Skeletal muscle cell (primary cell): ENCODE results near the gene ITGAX.
A peak's percentile ranks its signal among the peaks of the same experiment; 100 is the strongest.

Experiments used
- DNase-seq: peaks from one replicate; pipeline ENCODE4 v3.0.0-alpha.2; 2010; ENCODE audit warnings: low read depth
- H3K4me3 ChIP-seq: 2 replicates; pipeline ENCODE4 v1.5.1; 2011; ENCODE audit warnings: low read depth, mild to moderate bottlenecking, control low read depth, low read length, moderate library complexity

Gene ITGAX

DNA sequence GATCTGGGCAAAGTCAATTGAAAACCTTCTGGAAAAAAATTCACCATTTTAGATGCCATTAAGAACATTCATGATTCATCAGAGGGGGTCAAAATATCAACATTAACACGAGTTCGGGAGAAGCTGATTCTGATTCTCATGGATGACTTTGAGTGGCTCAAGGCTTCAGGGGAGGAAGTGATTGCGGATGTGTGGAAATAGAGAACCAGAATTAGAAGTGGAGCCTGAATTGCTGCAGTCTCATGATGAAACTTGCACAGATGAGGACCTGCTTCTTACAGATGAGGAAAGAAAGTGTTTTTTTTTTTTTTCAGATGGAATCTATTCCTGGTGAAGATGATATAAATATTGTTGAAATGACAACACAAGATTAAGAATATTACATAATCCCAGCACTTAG lies 12.9 kb downstream of the ITGAX start:
- no peak overlapping the region for H3K4me3 ChIP-seq
- no peak for DNase-seq

DNA sequence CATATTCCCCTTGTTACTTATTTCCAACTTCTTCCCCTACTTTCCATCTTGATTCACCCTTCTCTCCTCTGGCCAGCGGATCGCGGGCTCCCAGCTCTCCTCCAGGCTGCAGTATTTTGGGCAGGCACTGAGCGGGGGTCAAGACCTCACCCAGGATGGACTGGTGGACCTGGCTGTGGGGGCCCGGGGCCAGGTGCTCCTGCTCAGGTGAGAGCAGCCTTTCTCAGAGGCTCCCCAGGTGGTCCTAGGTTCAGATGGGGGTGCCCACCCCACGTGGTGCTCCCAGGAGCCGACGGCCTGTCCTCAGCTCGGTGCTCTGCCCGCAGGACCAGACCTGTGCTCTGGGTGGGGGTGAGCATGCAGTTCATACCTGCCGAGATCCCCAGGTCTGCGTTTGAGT lies 16.0 kb downstream of the ITGAX start:
- no peak overlapping the region for H3K4me3 ChIP-seq
- no peak for DNase-seq

DNA sequence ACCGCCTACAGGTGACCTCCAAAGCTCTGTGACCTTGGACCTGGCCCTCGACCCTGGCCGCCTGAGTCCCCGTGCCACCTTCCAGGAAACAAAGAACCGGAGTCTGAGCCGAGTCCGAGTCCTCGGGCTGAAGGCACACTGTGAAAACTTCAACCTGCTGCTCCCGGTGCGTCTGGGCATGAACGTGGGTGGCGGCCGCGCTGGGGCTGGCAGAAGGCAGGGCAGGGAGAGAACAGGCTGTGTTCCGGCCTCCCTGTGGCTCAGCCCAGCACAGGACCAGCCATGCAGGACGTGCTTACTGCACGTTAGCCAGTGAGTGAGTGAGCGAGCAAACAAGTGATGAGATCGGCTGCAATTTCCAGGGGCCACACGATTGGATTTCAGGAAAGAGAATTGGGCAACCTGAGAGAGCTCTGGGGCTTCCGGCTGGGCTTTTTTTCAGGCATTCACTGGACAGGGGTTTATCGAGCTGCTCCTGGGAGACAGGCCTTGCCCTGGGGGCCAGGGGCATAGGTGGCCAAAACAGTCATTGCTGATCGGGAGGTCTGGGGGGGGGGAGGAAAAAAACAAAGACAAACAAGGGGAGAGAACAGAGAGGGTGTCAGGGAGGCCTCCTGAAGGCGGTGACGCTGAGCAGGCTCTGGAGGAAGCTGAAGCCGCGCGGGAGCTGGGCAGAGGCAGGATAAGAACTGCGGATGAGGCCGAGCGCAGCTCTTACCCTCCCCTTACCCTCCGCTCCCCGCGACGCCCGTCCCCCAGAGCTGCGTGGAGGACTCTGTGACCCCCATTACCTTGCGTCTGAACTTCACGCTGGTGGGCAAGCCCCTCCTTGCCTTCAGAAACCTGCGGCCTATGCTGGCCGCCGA lies 16.9 kb downstream of the ITGAX start:
- H3K4me3 ChIP-seq = no peak overlapping the region
- DNase-seq = no peak

DNA sequence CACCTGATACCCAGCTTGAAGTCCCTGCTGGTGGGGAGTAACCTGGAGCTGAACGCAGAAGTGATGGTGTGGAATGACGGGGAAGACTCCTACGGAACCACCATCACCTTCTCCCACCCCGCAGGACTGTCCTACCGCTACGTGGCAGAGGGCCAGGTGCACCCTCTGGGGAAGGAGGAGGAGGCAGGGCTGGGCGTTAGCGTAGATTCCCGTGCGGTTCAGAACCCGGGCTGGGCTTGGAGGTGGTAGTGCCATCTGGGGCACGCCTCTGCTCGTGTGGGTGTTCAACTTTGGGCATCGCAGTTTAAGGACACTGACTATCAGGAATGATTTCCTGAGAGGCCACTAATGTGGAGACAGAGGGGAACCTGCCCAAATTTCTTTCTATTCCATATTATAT lies 18.3 kb downstream of the ITGAX start:
- no peak overlapping the region for H3K4me3 ChIP-seq

DNA sequence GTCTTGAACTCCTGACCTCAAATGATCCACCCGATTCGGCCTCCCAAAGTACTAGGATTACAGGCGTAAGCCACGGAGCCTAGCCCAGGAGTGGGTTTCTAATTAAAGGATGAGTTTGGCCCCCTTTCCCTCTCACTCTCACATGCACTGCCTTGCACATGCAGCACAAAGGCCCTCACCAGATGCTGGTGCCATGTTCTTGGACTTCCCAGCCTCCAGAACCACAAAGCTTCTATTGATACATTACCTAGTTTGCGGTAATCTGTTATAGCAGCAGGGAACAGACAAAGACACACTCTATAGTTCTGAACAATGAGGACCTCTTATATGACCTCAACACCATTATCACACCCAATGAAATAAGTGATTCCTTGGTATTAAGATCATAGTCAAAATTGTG lies 20.3 kb downstream of the ITGAX start:
- DNase-seq = no peak
- H3K4me3 ChIP-seq = no peak overlapping the region

More for the DNA sequence above, 18.3 kb downstream of the ITGAX start:
- DNase-seq = no peak

DNA sequence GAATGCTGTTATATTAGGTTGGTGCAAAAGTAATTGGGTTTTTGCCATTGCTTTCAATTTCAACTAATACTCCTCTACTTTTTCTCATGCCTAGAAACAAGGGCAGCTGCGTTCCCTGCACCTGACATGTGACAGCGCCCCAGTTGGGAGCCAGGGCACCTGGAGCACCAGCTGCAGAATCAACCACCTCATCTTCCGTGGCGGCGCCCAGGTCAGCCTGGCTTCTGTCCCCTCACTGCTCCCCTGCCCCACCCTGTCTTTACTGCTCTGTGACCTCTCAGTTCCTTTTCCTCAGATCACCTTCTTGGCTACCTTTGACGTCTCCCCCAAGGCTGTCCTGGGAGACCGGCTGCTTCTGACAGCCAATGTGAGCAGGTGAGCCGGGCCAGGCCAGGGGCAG lies 21.7 kb downstream of the ITGAX start:
- H3K4me3 ChIP-seq = no peak overlapping the region
- DNase-seq = no peak

DNA sequence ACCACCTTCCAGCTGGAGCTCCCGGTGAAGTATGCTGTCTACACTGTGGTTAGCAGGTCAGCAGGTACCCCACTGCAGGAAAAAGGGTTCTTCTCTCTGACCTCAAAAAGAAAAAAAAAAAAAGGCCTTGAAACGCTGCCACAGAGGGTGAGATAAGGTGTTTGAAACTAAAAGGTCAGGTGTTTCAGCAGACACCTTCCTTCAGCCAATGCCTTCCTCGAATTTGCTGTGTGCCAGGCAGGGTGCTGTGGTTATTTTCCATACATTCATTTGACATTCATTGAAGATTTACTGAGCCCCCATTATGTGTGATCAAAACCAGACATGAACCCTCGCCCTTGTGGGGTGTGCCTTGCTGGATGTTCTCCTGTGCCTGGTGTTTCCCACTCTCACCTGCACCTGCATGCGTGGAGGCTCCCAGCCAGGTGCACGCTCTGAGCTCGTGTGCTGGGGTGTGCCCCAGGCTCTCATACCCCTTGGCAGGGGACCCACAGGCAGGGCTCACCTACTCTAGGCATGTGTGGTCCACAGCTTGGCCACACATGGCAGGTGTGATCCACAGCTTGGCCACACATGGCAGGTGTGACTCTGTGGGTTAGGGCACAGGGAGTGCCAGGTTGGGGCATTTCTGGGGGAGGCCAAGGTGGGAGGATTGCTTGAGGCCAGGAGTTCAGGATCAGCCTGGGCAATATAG lies 22.4 kb downstream of the ITGAX start:
- no peak for DNase-seq
- H3K4me3 ChIP-seq = no peak overlapping the region

DNA sequence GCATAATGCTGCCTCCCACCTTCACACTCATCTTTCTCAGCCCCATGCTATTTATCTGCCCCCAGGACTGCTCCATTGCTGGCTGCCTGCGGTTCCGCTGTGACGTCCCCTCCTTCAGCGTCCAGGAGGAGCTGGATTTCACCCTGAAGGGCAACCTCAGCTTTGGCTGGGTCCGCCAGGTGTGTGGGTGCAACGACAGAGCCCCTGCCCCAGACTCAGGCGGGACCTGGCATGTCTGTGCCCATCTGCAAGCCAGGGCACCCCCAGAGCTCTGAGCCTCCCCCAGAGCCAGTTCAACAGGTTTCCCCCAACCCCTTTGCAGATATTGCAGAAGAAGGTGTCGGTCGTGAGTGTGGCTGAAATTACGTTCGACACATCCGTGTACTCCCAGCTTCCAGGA lies 25.2 kb downstream of the ITGAX start:
- no peak overlapping the region for H3K4me3 ChIP-seq
- no peak for DNase-seq

DNA sequence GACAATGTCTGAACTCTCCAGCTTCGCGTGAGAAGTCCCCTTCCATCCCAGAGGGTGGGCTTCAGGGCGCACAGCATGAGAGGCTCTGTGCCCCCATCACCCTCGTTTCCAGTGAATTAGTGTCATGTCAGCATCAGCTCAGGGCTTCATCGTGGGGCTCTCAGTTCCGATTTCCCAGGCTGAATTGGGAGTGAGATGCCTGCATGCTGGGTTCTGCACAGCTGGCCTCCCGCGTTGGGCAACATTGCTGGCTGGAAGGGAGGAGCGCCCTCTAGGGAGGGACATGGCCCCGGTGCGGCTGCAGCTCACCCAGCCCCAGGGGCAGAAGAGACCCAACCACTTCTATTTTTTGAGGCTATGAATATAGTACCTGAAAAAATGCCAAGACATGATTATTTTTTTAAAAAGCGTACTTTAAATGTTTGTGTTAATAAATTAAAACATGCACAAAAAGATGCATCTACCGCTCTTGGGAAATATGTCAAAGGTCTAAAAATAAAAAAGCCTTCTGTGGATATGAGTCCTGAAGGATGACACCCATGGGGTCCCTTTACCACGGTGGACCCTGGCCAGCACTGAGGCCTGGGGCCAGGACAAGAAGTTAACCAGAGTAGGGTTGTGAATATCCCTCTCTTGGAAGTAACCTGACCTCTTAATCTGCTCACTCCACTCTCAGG lies 27.6 kb downstream of the ITGAX start:
- H3K4me3 ChIP-seq = no peak overlapping the region
- no peak for DNase-seq

DNA sequence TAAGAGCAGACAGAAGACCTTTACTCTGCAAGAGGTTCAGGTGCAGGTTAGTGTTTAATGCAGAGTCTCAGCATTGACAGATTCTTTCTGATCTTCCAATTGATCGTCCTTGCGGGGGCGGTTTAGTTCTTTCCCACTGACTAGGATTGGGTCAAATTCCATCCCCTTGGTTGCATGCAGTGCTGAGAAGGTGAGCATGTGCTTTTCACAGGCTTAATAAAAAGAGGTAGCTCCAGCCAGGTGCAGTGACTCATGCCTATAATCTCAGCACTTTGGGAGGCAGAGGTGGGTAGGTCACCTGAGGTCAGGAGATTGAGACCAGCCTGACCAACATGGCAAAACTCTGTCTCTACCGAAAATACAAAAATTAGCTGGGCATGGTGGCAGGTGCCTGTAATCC lies 30.7 kb downstream of the ITGAX start:
- DNase-seq = no peak
- no peak overlapping the region for H3K4me3 ChIP-seq

DNA sequence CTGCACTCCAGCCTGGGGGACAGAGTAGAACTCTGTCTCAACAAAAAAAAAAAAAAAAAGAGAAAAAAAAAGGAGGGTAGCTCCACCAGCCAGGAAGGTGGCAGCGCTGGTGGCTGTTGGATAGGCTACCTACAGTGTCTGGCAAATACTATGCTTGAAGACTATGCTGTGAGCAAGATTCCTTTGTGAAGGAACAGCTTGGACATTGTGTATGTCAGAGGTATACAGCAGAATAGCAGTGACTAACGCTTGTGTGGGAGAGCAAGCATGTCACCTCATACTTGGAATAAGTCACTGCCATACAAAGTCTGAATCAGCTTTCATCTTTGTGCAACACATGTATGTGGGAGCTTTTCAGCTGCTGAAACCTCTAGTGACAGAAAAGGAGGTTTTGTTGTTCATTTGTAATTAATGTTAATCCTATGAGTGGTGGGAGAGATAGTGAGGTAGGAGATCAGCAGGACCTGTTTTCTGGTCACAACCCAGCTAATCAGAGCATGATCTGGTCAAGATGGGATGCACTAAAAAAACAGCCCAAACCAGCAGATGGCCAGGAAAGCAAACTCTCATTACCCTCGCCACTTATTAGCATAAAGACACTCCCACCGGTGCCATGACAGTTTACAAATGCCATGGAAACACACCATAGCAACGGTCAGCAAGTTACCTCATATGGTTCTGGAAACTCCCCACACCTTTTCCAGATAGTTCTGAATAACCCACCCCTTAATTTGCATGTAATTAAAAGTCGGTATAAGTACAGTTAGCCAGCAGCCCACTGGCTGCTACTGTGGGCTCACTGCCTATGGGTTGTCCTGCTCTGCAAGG lies 31.4 kb downstream of the ITGAX start:
- H3K4me3 ChIP-seq = no peak overlapping the region
- peak; percentile 17 for DNase-seq

DNA sequence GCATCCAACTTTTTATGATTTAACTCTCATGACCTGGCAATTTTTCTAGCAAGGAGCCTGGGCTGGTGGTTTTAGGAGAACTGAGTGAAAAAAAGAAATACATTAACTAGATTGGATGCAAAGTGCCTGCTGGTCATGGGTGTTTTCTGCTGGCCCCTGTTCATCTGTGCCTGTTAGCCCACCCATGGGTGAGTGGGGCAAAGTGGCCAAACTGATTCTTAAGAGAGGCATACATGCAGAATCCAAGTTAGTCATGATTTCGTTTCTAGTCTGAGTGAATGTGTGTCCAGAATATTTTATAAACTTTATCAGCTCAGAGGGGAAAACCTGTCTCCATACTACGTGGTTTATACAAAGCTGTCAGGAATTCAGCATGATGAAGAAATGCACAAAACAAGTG lies 33.6 kb downstream of the ITGAX start:
- DNase-seq = no peak
- no peak overlapping the region for H3K4me3 ChIP-seq

DNA sequence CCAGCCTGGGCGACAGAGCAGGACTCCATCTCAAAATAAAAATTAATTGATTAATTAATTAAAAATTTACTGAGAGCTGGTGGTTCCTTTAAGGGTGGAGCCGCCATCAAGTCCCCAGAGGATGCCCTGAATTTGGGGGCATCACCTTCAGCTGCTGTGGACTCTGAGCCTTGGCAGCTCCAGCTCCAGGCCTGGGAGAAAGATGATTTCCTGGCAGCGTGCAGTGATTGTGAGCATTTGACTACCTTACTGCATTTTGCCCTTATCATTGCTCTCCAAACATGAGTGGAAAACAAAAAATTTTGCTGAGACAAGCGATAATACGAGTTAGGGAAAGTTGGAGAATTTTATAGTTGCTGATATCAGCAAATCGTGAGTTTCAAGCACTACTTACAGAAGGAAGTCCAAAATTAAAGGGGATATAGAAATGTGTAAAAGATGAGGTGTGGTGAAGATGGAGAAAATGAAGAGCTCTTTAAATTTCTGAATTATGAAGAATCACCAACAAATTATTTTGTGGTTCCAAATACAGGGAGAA lies 35.6 kb downstream of the ITGAX start:
- no peak for DNase-seq
- no peak overlapping the region for H3K4me3 ChIP-seq

DNA sequence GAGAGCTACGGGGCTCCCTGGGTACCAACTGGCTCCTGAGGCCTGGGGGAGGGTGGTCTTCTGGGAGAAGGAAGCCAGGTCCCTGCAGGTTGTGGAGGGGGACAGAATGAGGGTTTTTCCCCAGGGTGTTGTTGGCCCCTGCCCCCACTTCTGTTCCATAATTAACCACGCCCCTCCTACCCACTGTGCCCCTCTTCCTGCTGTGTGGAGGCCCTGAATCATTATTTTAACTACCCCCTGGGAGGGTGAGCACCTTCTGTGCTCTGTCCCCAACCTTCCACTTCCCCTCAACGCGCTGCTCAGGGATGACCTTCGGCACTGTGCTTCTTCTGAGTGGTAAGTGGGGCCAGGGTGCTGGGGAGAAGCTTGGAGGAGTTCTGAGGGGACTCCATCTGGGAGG lies 38.1 kb downstream of the ITGAX start, which contains the start of gene ITGAD:
Gene ITGAD, plus strand, starts transcription at position 280 of the 400 bp plus-strand sequence. Its CDS starts 26 bp downstream, at position 306.
- no peak within 1 kb of the TSS for H3K4me3 ChIP-seq
- no peak for DNase-seq

DNA sequence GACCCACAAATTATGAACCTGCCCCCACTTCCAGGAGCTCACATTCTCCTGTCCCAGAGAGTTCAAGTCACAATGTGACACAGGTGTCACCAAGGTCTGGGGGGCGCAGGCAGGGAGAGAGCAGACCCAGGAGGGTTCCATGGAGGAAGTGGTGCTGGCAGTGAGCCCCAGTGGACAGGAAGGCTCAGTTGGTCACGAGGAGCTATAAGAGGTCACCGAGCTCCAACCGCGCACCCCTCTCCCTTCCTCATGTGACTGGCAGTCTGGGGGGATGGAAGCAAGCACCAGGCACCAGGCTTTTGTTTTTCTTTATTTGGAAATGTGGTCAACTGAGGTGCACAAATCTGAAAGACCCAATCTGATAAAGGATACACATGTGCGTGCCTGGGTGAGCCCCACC lies 40.7 kb downstream of the ITGAX start:
- no peak for DNase-seq
- no peak overlapping the region for H3K4me3 ChIP-seq

DNA sequence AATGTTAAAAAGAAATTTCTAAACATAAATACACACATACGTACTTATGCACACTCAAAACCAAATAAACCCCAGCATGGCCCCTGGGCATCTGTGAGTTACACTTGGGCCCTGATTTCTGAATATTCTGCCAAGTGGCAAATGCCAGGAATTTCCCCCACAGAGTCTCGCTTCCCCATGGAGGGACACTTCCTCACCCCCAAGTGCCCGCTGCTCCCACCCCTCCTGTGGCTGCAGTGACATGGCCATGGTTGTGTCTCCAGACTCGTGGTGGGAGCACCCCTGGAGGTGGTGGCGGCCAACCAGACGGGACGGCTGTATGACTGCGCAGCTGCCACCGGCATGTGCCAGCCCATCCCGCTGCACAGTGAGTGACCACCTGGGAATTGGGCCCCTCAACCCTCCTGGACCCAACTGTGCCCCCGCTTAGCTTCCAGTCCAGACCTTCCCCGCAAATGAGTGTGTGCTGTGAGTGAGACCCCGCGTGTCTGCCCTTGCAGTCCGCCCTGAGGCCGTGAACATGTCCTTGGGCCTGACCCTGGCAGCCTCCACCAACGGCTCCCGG lies 42.2 kb downstream of the ITGAX start:
- H3K4me3 ChIP-seq = no peak overlapping the region

DNA sequence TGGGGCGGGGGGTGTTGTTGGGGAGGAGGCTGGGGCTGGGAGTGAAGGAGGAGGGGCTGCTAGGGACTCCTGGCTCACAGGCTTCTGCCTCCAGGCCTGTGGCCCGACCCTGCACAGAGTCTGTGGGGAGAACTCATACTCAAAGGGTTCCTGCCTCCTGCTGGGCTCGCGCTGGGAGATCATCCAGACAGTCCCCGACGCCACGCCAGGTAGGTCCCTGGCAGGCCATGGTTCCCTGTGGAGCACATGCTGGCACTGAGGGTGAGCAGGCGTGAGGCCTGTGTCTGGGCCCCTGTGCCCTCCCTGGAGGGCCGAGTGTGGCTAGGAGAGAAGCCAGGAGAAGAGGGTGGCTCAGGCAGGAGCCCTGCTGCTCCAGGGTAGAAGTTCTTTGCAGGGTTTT lies 42.7 kb downstream of the ITGAX start:
- DNase-seq = no peak
- H3K4me3 ChIP-seq = no peak overlapping the region

More for the DNA sequence above, 42.2 kb downstream of the ITGAX start:
- no peak for DNase-seq

DNA sequence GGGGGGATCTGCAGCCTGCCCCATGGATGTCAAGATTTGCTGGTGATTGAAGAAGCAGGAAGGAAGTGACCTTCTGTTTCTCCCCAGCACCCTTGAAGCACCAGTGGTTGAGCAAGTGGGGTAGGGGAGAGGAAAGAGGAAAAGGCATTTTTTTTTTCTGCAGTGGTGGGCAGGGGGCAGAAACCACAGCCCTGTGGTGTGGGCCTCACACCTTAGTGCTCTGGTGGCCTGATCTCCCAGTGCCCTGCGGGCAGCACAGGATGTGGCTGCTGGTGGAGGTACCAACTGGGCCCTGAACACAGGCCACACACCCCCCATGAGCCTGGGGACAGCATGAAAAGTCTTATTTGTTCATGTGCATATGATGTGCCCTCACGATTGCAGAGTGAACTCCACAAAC lies 45.2 kb downstream of the ITGAX start:
- H3K4me3 ChIP-seq = no peak overlapping the region
- no peak for DNase-seq

DNA sequence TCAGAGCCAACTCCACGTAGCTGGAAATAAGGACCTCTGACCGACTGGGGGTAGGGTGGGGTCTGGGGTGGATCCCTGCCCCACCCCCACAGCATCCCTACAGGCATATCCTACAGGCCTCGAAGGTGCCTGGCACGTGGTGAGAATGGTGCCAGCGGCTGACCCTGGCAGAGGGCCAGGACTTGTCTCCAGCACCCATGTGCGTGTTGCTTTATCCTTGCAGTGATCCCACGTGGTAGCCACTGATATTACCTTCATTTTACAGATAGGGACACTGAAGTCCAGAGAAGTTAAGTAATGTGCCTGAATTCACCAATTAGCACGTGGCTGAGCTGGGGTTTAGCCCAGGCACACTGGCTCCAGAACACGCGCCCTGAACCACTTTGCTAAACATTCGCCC lies 46.5 kb downstream of the ITGAX start:
- no peak overlapping the region for H3K4me3 ChIP-seq
- DNase-seq = no peak
